NCI-H146 treated with DMSO at 0.1 percent for 48 hours (cell line): ENCODE data around the gene MYOZ1.
"Not testable (repeated sequence)": the region's sequence is repeated elsewhere in the genome, so short reads cannot be mapped to it uniquely, and the experiment has no call there.

Experiments
- DNase-seq: peaks from one replicate; lab custom pipeline; 2025; ENCODE audit not compliant: unreplicated experiment; lab: John Stamatoyannopoulos, UW

The MYOZ1 gene, protein sequence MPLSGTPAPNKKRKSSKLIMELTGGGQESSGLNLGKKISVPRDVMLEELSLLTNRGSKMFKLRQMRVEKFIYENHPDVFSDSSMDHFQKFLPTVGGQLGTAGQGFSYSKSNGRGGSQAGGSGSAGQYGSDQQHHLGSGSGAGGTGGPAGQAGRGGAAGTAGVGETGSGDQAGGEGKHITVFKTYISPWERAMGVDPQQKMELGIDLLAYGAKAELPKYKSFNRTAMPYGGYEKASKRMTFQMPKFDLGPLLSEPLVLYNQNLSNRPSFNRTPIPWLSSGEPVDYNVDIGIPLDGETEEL

DNA sequence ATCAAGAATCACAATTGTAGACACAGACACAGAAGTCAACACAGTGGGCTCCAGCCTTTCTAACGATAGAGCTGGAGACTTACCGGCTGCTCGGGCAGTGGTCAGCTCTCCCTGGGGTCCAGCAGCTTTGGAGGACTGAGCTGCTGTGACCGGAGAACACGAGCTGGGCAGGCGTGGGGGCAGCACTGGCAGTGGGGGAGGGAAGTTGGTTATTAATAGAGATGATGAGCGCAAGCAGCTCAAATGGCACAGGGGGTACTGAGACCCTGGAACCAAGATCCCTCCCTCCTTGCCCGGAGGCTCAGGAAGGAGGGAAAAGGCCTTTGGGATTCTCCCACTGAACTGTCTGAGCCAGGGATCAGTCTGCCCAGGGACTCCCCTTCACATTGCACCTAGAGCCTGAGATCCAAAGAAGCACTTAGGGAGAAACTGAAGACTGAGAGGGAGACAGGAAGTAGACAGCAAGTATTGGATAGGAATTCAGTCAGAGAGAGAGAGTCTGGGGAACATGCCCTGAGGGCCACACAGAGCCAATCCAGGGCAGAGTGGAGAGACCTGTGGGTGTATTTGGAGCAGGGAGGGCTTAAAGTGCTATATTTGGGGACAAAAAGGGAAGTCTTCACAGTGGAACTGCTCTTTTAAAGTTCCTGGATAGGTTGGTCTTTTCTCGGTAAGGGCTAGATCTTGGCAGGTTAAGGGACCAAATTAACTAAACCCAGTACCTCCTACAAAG lies at the start of gene MYOZ1:
Gene MYOZ1, minus strand, starts transcription at position 147 of the 733 bp plus-strand sequence. CDS start 1,457 bp downstream, outside the sequence.
- no peak for DNase-seq

DNA sequence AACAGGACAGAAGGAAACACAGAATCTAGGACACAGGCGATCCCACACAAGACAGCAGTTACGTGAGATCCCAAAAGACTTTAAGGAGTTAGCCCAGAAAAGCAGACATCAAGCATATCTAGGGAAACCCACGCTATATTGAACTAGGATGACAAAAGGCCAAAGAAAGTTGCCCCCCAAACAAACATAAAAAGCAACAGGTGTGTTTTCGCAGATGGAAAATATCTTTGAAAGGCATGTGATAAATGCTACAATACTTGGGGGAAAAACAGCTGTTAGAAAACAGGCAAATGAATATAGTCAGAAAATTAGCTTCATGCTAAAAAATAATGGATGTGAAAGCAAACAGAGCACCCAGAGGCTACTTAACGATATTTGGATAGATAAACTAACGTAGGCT lies 49.5 kb upstream of the MYOZ1 start:
- DNase-seq: not testable (repeated sequence)

DNA sequence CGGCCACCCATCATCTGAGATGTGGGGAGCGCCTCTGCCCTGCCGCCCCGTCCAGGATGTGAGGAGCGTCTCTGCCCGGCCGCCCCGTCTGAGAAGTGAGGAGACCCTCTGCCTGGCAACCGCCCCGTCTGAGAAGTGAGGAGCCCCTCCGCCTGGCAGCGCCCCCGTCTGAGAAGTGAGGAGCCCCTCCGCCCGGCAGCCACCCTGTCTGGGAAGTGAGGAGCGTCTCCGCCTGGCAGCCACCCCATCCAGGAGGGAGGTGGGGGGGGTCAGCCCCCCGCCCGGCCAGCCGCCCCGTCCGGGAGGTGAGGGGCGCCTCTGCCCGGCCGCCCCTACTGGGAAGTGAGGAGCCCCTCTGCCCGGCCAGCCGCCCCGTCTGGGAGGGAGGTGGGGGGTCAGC lies 48.3 kb upstream of the MYOZ1 start:
- DNase-seq: not testable (repeated sequence)

DNA sequence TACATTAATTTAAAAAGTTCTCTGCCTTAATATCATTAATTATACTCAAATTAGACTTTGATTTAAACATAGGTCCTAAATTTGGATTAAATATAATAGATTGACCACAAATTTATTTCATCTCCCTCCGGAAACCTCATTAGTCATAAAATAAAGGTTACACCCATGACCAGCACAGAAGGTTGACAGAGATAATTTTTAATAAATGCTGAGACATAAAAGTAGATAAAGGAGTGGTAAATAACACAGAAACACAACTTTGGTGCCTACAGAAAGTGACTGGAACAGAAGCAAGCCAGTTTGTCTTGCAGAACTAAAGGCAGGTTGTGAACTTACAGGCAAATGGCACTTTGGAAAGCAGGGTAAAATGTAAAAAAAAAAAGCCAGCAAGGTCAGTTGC lies 46.4 kb upstream of the MYOZ1 start:
- not testable (repeated sequence) for DNase-seq

DNA sequence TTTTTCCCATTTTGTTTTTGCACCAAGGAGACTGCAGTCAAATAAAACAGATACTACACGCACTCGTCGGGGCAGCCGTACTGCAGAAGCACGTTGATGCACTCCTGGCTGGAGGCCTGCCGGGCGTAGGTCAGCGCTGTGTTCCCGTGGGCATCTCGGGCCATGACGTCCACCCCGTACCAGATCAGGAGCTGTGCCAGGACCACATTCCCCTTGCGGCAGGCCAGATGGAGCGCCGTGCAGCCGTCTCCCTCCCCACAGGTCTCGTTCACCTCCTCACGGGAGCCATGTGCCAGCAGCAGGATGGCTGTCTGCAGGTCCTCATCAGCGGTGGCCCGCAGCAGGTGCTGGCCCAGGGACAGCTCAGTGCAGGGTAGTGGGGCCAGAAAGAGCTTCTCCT lies 33.3 kb upstream of the MYOZ1 start:
- not testable (repeated sequence) for DNase-seq

DNA sequence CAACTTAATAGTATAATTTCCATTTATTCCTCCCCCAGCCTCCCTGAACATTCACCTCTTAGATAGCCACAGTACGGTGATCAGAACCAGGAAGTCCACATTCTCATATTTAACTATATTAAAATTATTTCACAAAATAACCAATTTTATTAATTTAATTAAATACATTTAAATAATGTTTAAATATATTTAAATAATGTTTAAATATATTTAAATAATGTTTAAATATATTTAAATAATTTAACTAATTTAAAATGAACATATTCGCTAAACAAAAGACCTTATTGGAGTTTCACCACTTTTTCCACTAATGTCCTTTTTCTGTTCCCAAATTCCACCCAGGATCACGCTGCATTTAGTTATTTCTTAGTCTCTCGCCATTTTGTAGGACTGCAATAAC lies 27.1 kb upstream of the MYOZ1 start:
- DNase-seq: not testable (repeated sequence)

DNA sequence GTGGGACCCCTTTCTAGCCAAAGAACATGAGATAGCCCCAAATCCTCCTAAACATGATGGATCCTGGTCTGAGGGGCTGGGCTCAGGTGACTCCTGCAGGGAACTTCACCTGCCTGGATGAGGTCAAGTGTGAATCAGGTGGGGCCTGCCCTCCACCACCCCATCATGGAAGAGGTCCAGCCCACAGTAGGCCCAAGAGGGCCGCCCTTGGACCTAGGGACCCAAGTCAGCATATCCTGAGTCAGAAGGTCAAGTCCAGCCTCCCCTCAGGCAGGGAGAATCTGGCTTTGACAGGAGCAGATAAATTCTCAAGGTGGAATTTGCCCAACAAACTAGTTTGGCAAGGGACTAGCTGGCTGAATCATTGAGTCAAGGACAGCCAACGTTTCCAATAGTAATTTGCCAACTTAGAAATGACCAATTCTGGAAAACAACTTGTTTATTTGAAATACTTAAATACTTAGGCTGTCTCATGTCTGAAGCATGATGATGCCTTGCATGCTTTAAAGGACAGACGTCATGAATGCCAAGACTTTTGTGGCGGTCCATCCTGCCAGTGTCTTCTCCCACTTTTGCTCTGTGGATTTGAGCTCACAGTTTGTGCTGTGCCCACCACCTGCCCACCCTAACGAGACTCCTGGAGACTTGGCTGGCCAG lies 25.0 kb upstream of the MYOZ1 start:
- not testable (repeated sequence) for DNase-seq

DNA sequence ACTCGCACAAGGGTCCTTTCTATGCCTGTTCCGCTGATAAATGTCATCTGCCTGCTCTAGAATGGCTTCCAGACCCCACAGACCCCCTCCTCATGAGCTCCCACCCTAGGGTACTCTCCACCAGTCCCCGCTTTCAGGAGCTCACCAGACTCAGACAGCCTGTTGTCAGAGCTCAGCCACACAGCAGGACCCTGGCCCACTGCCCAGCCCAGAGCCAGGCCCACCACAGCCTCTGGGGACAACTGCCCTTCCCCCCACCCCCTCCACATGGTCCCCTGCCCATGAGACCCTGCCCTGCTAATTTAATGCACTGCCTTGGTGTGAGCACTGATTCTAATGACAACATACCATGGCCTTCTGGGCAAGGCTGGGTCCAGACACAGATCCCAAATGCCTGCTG lies 24.3 kb upstream of the MYOZ1 start:
- not testable (repeated sequence) for DNase-seq

DNA sequence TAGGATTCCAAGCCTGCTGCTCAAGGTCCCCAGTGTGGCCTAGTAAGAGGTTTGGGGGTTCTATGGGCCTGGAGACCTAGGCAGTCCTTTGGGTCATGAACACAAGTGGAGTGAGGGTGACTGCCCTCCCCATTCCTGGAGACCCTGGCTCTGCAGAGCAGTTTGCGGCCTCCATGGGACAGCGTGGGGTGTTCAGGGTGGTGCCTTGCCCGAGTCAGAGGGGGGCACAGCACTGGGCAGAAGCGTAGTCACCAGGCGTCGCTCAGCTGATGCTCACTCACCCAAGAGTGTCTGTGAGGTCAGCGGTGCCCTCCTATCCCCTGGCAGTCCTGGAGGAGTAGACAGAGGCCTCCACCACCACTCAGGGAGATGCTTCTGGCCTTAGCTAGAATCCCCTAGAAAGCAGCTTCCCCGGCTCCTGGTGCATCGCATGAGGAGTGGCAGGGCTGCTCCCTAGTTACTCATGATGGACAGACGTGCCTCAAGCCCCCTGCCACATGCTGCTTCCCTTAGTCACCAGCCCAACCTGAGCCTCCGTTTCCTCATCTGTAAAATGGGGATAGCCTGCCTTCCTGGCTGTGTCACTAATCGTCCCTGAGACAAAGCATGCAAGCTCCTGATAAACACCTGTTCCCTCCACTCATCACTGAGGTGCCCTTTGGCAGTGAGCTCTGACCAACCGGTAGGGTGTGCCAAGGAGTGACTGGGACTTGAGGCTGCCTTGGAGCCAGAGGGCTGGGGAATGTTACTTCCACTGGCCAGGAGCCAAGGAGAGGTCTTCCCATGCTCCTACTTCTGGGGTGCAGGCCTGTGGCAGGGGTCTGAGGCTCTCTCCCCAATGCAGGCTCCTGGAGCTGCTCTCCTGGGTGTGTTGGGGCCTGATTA lies 23.1 kb upstream of the MYOZ1 start:
- not testable (repeated sequence) for DNase-seq

DNA sequence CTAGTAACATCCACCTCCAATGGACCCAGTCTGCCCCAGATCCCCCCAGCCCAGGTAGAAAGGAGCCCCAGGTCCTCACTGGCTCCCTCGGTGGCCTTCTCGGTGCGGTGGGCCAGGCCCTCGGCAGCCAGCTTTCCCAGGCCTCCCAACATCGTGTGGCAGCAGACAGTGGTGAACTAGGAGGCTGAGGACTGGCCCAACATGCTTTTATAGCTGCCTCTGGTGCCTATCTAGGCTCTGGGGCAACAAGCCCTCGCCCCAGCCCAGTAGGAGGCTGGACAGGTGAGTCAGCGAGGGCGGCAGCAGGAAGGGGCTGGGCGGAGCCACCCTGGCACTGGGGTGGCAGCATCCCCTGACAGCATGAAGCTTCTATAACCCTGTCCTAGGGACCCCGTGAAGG lies 22.3 kb upstream of the MYOZ1 start:
- not testable (repeated sequence) for DNase-seq

DNA sequence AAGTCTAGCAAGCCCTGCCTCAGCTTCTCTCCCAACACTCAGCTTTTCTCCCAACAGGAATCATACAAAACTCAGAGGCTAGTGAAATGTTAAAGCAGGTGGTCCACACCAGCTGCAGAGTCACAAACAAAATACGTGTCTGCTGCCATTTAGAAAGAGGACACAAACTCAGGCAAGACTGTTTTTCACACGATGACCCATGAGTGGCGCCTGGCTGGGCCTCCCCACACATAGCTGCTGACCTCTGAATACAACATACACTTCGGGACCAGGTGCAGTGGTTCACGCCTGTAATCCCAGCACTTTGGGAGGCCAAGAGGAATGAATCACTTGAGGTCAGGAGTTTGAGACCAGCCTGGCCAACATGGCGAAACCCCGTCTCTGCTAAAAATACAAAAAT lies 21.4 kb upstream of the MYOZ1 start:
- DNase-seq: not testable (repeated sequence)

DNA sequence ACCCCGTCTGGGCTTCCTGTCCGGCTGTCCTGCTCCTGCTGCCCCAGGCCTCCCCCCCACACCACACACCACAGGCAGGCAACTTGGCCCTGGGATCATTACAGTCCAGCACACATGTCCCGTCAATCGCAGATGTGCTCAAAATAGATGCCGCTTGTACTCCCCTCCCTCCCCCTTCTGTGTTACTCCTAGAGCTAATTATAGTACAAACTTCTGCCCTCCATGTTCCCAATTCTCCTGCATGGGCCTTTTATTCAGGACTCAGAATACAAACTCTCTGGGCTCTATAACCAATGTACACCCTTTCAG lies 14.7 kb upstream of the MYOZ1 start, which contains the start of gene SYNPO2L:
Gene SYNPO2L, minus strand, starts transcription at position 40 of the 309 bp plus-strand sequence. CDS start 107 bp downstream, outside the sequence.
- DNase-seq: no peak

DNA sequence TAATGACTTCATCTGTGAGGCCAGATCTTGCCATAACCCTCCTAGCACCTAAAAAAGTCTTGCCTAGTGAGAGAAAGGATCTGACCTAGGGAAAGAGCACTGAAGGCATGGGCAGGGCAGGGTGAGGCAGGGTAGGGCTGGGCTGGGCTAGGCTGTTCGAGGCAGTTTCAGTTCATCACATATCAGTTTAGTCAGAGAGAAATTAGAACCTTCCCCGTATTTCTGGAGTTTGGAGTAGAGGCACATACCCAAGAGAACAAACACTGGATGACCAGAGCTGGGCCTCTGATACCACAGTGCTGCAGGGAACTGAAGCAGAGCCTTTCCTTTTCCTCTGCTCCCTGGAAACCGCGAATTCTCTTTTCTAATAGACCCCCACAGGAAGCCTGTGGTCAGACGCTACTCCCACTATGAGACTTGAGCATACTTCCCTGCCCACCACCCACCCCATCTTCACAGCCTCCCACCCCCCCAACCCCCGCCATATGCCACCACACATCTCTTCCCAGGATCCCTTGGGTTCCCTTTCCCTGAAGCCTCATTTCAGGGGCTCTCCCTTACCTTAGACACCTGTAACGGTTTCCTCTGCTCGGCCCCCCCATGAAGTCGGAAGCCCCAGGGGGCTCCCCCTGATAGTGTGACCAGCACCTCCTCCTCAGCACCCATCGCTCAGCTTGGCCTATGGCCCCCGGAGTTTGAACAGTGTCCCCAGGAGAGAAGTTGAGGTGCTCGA lies 14.1 kb upstream of the MYOZ1 start:
- no peak for DNase-seq

DNA sequence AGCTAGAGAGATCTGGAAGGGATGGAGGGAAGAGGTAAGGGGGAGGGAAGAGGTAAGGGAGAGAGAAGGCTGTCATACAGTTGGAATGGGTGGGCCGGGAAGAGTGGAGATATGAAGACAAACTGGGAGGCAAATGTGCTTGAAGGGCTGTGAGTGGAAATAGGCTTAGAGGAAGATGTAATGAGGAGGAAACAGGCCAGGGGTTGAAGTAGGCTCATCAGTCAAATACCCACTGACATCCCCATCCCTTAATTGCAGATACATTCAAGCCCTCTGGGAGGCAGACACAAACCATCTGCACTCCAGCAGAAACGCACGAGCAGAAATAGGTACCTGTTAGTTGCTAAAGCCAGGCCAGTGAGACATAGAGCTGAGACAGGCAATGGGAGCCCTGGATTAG lies 12.4 kb upstream of the MYOZ1 start:
- no peak for DNase-seq

DNA sequence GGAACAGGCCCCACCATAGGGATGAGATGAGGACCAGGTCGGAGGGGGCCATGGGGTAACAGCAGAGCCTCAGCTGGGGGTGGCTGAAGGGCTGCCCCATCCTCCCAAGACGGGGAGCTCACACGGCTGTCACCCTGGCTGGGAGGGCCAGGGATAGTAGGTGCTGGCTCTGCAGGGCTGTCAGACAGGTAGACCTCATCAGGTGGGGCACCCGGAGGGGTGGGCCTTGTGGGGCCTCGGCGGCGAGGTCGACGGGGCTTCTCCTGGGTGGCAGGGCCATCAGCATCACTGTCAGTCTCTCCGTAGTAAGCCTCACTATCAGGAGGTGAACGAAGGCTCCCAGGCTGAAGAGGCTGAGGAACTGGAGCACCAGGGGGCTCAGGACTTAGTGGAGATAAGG lies 11.9 kb upstream of the MYOZ1 start:
- no peak for DNase-seq

DNA sequence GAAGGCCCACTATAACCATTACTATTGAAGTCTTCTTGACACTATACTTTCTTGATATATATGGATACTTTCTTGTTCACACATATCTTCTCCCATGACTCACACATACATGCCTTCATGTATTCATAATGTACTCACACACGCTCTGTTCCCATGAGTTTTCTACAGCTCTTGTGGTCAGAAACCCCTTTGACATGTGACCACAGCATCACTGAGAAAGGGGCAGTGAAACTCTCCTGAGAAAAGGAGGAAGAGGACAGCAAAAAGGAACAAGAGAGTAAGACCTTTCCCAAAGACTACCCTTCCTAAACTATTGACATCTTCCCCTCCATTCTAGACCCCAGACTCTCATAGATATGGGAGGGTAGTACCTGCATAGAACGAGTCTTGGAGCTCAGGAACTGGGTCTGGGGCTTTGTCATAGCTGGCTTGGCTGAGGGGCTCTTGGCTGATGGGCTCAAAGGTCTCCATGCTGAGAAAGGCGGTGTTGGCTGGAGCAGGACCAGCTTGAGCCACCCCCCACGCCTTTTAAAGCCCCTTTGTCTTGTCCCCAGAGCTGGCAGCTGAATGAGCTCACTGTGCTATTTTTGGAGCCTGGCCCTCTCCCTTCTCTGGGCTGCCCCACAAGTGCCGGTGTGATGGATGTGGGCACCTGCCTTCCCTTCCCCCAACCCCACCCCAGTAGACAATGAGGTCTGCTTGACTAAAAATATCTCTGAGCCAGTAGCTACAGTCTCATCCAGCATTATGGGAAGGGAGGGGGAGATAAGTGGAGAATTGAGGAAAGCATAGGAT lies 9.5 kb upstream of the MYOZ1 start:
- DNase-seq: no peak

DNA sequence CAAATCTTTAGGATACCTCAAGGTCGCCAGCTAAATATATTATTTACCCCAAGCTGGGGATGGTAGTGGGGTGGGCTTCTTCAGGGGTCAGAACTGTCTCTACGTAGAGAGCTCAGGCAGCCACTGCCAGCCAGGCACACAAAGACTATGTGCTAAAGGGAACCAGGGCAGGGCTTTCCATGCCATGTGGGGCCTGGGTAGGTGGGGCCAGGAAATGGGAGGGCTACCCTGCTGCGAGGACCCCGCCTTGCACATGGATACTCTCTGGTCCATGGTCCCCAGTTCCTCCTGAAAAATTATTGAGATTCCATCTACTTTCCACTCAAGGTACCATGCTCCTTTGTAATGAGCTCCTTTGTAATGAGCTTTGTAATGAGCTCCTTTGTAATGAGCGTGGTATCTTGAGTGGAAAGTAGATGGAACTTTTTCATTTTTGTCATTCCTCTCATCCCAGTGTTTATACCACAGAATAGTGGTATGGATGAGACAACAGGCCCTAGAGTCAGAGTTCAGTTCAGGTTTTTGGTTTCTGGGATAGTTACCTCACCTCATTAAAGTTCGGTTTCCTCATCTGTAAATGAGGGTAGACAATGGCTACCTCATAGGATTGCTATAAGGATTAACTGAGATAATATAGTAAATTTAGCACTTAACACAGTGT lies 8.7 kb upstream of the MYOZ1 start:
- DNase-seq: no peak

DNA sequence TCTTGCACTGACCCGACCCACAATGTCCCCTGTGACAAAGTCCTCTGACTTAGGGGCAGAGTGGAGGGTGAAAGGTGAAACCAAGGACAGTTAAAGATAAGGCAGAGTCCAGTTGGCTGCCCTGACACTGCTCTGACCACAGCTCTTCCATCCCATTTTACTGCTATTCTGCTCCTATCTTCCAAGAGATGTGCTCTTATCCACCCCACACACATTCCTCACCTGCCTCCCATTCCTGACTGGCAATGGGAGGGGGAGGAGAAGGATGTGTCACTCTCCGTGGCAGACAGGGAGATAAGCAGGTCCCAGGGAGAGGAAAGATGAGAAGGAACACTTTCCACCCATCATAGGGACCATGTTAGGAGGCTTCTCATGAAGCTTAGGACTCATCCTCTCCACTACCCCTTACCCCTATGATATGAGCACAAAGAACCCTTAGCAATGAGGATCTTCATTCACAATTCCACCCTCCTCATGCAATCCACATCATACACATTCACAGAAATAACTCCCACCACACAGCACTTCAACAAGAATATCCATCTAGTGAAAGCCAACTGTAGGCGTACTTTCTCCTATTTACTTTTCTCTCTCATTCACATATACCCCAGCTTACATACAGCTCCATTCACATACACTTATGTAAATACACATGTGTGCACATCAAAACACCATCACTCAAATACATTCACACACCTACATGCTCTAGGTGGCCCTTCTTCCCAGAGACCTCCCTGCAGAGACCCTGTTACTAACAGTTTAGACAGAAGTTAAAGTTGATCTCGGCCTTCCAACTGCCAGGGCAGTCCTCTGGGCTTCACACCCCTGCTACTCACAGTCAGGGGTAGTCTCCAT lies 7.9 kb upstream of the MYOZ1 start:
- DNase-seq: no peak
